Mononuclear cell (primary cell): ENCODE data around the gene ABCC1. TPM values are rescaled to one million over a fixed set of nuclear protein-coding genes. Genes with fewer than 3 reads are reported as not detected.

Source experiments
- H3K27me3 ChIP-seq: 2 replicates; pipeline ENCODE4 v1.6.0; 2011; ENCODE audit warnings: low read length, control low read depth; ENCODE audit not compliant: insufficient read depth
- H3K4me1 ChIP-seq: 2 replicates; pipeline ENCODE4 v1.5.1; 2011; ENCODE audit warnings: mild to moderate bottlenecking, low read length, control low read depth; ENCODE audit not compliant: insufficient read depth
- H3K4me3 ChIP-seq: 2 replicates; pipeline ENCODE4 v1.5.1; 2011; ENCODE audit warnings: mild to moderate bottlenecking, low read length, moderate library complexity
- H3K9me3 ChIP-seq: 2 replicates; pipeline ENCODE4 v1.5.1; 2011; ENCODE audit warnings: low read depth, mild to moderate bottlenecking, control low read depth, low read length
- total RNA-seq: library from RNA; depleted of rRNA; stranded (reverse); fragments of >200 nt; gene quantifications from one replicate; pipeline ENCODE4 v1.2.3, GENCODE V29; 2012

The ABCC1 gene
- total RNA-seq, 1 donor: 27.0 TPM

GRCh38 chr16:16073001-16073545 lies 123.7 kb downstream of the ABCC1 start:
- H3K4me1 ChIP-seq: peaks cover 38% of the 10 kb centered on the region
- no peaks in the 10 kb centered on the region for H3K27me3 ChIP-seq
- no peak overlapping the region for H3K4me3 ChIP-seq
- no peaks in the 10 kb centered on the region for H3K9me3 ChIP-seq

- Histone ChIP-seq H3K9me3 (no peaks in the 10 kb centered on the region), H3K4me3 (no peak overlapping the region), H3K4me1 (peaks cover 38% of the 10 kb centered on the region), H3K27me3 (no peaks in the 10 kb centered on the region)
These were observed 124.8 kb downstream of the ABCC1 start for GRCh38 chr16:16073891-16074881.

- no peak overlapping the region for H3K4me3 ChIP-seq
- no peaks in the 10 kb centered on the region for H3K9me3 ChIP-seq
- H3K4me1 ChIP-seq: peaks cover 38% of the 10 kb centered on the region
- no peaks in the 10 kb centered on the region for H3K27me3 ChIP-seq
These were observed 126.3 kb downstream of the ABCC1 start for GRCh38 chr16:16075488-16076422.

GRCh38 chr16:16076423-16076813 lies 127.0 kb downstream of the ABCC1 start:
- no peak overlapping the region for H3K4me3 ChIP-seq

GRCh38 chr16:16080465-16081065 lies 131.1 kb downstream of the ABCC1 start:
- no peak overlapping the region for H3K4me3 ChIP-seq
- H3K9me3 ChIP-seq: no peaks in the 10 kb centered on the region
- no peaks in the 10 kb centered on the region for H3K27me3 ChIP-seq
- H3K4me1 ChIP-seq: peaks cover 18% of the 10 kb centered on the region

More at GRCh38 chr16:16076423-16076813, 127.0 kb downstream of the ABCC1 start:
- H3K4me1 ChIP-seq: peaks cover 38% of the 10 kb centered on the region
- H3K27me3 ChIP-seq: no peaks in the 10 kb centered on the region
- H3K9me3 ChIP-seq: no peaks in the 10 kb centered on the region

- Histone ChIP-seq H3K27me3 (no peaks in the 10 kb centered on the region), H3K4me3 (no peak overlapping the region), H3K4me1 (peaks cover 13% of the 10 kb centered on the region), H3K9me3 (no peaks in the 10 kb centered on the region)
These were observed 131.7 kb downstream of the ABCC1 start for GRCh38 chr16:16081141-16081540.

GRCh38 chr16:16082255-16082654 lies 132.8 kb downstream of the ABCC1 start:
- Histone ChIP-seq H3K4me3 (no peak overlapping the region), H3K27me3 (no peaks in the 10 kb centered on the region), H3K4me1 (peaks cover 2% of the 10 kb centered on the region), H3K9me3 (no peaks in the 10 kb centered on the region)

GRCh38 chr16:16083421-16084156 lies 134.2 kb downstream of the ABCC1 start:
- Histone ChIP-seq H3K9me3 (no peaks in the 10 kb centered on the region), H3K4me3 (no peak overlapping the region)

GRCh38 chr16:16084874-16085273 lies 135.5 kb downstream of the ABCC1 start:
- Histone ChIP-seq H3K4me1 (no peaks in the 10 kb centered on the region), H3K4me3 (no peak overlapping the region), H3K9me3 (no peaks in the 10 kb centered on the region), H3K27me3 (no peaks in the 10 kb centered on the region)

More at GRCh38 chr16:16083421-16084156, 134.2 kb downstream of the ABCC1 start:
- H3K4me1 ChIP-seq: no peaks in the 10 kb centered on the region
- no peaks in the 10 kb centered on the region for H3K27me3 ChIP-seq

- Histone ChIP-seq H3K9me3 (no peaks in the 10 kb centered on the region), H3K27me3 (no peaks in the 10 kb centered on the region), H3K4me3 (no peak overlapping the region)
These were observed 137.4 kb downstream of the ABCC1 start for GRCh38 chr16:16086653-16087446.

GRCh38 chr16:16090238-16090637 lies 140.8 kb downstream of the ABCC1 start:
- no peaks in the 10 kb centered on the region for H3K9me3 ChIP-seq
- H3K4me1 ChIP-seq: no peaks in the 10 kb centered on the region
- no peak overlapping the region for H3K4me3 ChIP-seq
- no peaks in the 10 kb centered on the region for H3K27me3 ChIP-seq

More at GRCh38 chr16:16086653-16087446, 137.4 kb downstream of the ABCC1 start:
- H3K4me1 ChIP-seq: no peaks in the 10 kb centered on the region

GRCh38 chr16:16092925-16093627 lies 143.7 kb downstream of the ABCC1 start:
- Histone ChIP-seq H3K4me1 (no peaks in the 10 kb centered on the region), H3K4me3 (no peak overlapping the region), H3K27me3 (no peaks in the 10 kb centered on the region), H3K9me3 (no peaks in the 10 kb centered on the region)
